ENCODE results near the gene TSPAN18.

The TSPAN18 gene

GRCh38 chr11:44759743-44760476 lies 33.1 kb downstream of the TSPAN18 start:
- Histone ChIP-seq H3K27me3 (ENCODE audit: low read depth, low read length) (peaks cover 33% of the 10 kb centered on the region), H3K9ac (ENCODE audit: low read length) (no peak overlapping the region), H3K27ac (ENCODE audit: low read length) (no peak overlapping the region), H3K4me1 (ENCODE audit: low read length) (peaks cover 18% of the 10 kb centered on the region), H3K79me2 (ENCODE audit: low read length) (no peaks in the 10 kb centered on the region), H3K9me3 (ENCODE audit: insufficient read depth, low read length) (peaks cover 7% of the 10 kb centered on the region; the same call in 1 of the 2 replicates), H2AFZ (ENCODE audit: low read depth, low read length) (no peak overlapping the region), H3K4me2 (ENCODE audit: low read length) (no peak overlapping the region), H4K20me1 (ENCODE audit: insufficient read depth, low read length) (no peaks in the 10 kb centered on the region), H3K4me3 (ENCODE audit: low read length) (no peak overlapping the region), H3K36me3 (replicated peaks; ENCODE audit: low read depth, low read length) (no peaks in the 10 kb centered on the region)
- TF ChIP-seq CTCF (IDR thresholded peaks at IDR 0.05; ENCODE audit: low read depth, low read length) (no peak), EZH2phosphoT487 (IDR thresholded peaks at IDR 0.05; ENCODE audit: low read depth) (no peak)

GRCh38 chr11:44760477-44760872 lies 33.7 kb downstream of the TSPAN18 start:
- no peak overlapping the region for H3K27ac ChIP-seq (ENCODE audit: low read length)
- TF ChIP-seq CTCF (IDR thresholded peaks at IDR 0.05; ENCODE audit: low read depth, low read length) (no peak), EZH2phosphoT487 (IDR thresholded peaks at IDR 0.05; ENCODE audit: low read depth) (no peak)

GRCh38 chr11:44760917-44761550 lies 34.3 kb downstream of the TSPAN18 start:
- no peak overlapping the region for H3K4me3 ChIP-seq (ENCODE audit: low read length)
- no peak overlapping the region for H2AFZ ChIP-seq (ENCODE audit: low read depth, low read length)
- no peak overlapping the region for H3K9ac ChIP-seq (ENCODE audit: low read length)
- H3K4me2 ChIP-seq (ENCODE audit: low read length): no peak overlapping the region
- H3K27me3 ChIP-seq (ENCODE audit: low read depth, low read length): peaks cover 27% of the 10 kb centered on the region
- no peaks in the 10 kb centered on the region for H3K79me2 ChIP-seq (ENCODE audit: low read length)
- peaks cover 18% of the 10 kb centered on the region for H3K4me1 ChIP-seq (ENCODE audit: low read length)
- TF ChIP-seq CTCF (IDR thresholded peaks at IDR 0.05; ENCODE audit: low read depth, low read length) (no peak), EZH2phosphoT487 (IDR thresholded peaks at IDR 0.05; ENCODE audit: low read depth) (no peak)
- H3K27ac ChIP-seq (ENCODE audit: low read length): no peak overlapping the region
- no peaks in the 10 kb centered on the region for H3K36me3 ChIP-seq (replicated peaks; ENCODE audit: low read depth, low read length)
- no peaks in the 10 kb centered on the region for H4K20me1 ChIP-seq (ENCODE audit: insufficient read depth, low read length)
- peaks cover 7% of the 10 kb centered on the region; the same call in 1 of the 2 replicates for H3K9me3 ChIP-seq (ENCODE audit: insufficient read depth, low read length)

More at GRCh38 chr11:44760477-44760872, 33.7 kb downstream of the TSPAN18 start:
- H3K4me1 ChIP-seq (ENCODE audit: low read length): peaks cover 18% of the 10 kb centered on the region
- H3K27me3 ChIP-seq (ENCODE audit: low read depth, low read length): peaks cover 28% of the 10 kb centered on the region
- no peaks in the 10 kb centered on the region for H3K79me2 ChIP-seq (ENCODE audit: low read length)
- H3K4me2 ChIP-seq (ENCODE audit: low read length): no peak overlapping the region
- H2AFZ ChIP-seq (ENCODE audit: low read depth, low read length): no peak overlapping the region
- no peak overlapping the region for H3K4me3 ChIP-seq (ENCODE audit: low read length)
- H3K9ac ChIP-seq (ENCODE audit: low read length): no peak overlapping the region
- H3K36me3 ChIP-seq (replicated peaks; ENCODE audit: low read depth, low read length): no peaks in the 10 kb centered on the region
- no peaks in the 10 kb centered on the region for H4K20me1 ChIP-seq (ENCODE audit: insufficient read depth, low read length)
- peaks cover 7% of the 10 kb centered on the region; the same call in 1 of the 2 replicates for H3K9me3 ChIP-seq (ENCODE audit: insufficient read depth, low read length)

GRCh38 chr11:44761551-44761961 lies 34.8 kb downstream of the TSPAN18 start:
- TF ChIP-seq CTCF (IDR thresholded peaks at IDR 0.05; ENCODE audit: low read depth, low read length) (no peak), EZH2phosphoT487 (IDR thresholded peaks at IDR 0.05; ENCODE audit: low read depth) (no peak)
- Histone ChIP-seq H3K9ac (ENCODE audit: low read length) (no peak overlapping the region), H3K27ac (ENCODE audit: low read length) (no peak overlapping the region)

More at GRCh38 chr11:44761551-44761961, 34.8 kb downstream of the TSPAN18 start:
- H3K27me3 ChIP-seq (ENCODE audit: low read depth, low read length): peaks cover 25% of the 10 kb centered on the region
- no peak overlapping the region for H3K4me2 ChIP-seq (ENCODE audit: low read length)
- H3K9me3 ChIP-seq (ENCODE audit: insufficient read depth, low read length): peaks cover 7% of the 10 kb centered on the region; the same call in 1 of the 2 replicates
- no peaks in the 10 kb centered on the region for H3K79me2 ChIP-seq (ENCODE audit: low read length)
- no peak overlapping the region for H2AFZ ChIP-seq (ENCODE audit: low read depth, low read length)
- no peak overlapping the region for H3K4me3 ChIP-seq (ENCODE audit: low read length)
- H3K4me1 ChIP-seq (ENCODE audit: low read length): peaks cover 18% of the 10 kb centered on the region
- H4K20me1 ChIP-seq (ENCODE audit: insufficient read depth, low read length): no peaks in the 10 kb centered on the region
- H3K36me3 ChIP-seq (replicated peaks; ENCODE audit: low read depth, low read length): no peaks in the 10 kb centered on the region

Data from OCI-LY3 (cell line).